ENCODE data around the gene MIPOL1.

The MIPOL1 gene

GRCh38 chr14:37512173-37512572 lies 314.4 kb downstream of the MIPOL1 start:
- Histone ChIP-seq H3K4me3 (ENCODE audit: low read depth, low read length) (no peak overlapping the region), H3K36me3 (replicated peaks) (no peaks in the 10 kb centered on the region), H3K27me3 (replicated peaks) (no peaks in the 10 kb centered on the region), H3K27ac (no peak overlapping the region)
- in situ Hi-C loops (cut with HindIII; ENCODE audit: low pct_ligation_motif_present, low sequenced_read_pairs), result no loop called here
- no peak for TF ChIP-seq CTCF (IDR thresholded peaks at IDR 0.05; ENCODE audit: low read depth, low read length, missing control alignments)
- no peak for DNase-seq

GRCh38 chr14:37515771-37516170 lies 318.0 kb downstream of the MIPOL1 start:
- TF ChIP-seq CTCF (IDR thresholded peaks at IDR 0.05; ENCODE audit: low read depth, low read length, missing control alignments), result no peak
- in situ Hi-C loops (cut with HindIII; ENCODE audit: low pct_ligation_motif_present, low sequenced_read_pairs), result no loop called here

GRCh38 chr14:37526994-37527393 lies 329.3 kb downstream of the MIPOL1 start:
- Histone ChIP-seq H3K27me3 (replicated peaks) (no peaks in the 10 kb centered on the region), H3K27ac (no peak overlapping the region), H3K4me3 (ENCODE audit: low read depth, low read length) (no peak overlapping the region), H3K36me3 (replicated peaks) (no peaks in the 10 kb centered on the region)
- no peak for TF ChIP-seq CTCF (IDR thresholded peaks at IDR 0.05; ENCODE audit: low read depth, low read length, missing control alignments)
- no peak for DNase-seq
- in situ Hi-C loops (cut with HindIII; ENCODE audit: low pct_ligation_motif_present, low sequenced_read_pairs), result no loop called here

More at GRCh38 chr14:37515771-37516170, 318.0 kb downstream of the MIPOL1 start:
- Histone ChIP-seq H3K4me3 (ENCODE audit: low read depth, low read length) (no peak overlapping the region), H3K27me3 (replicated peaks) (no peaks in the 10 kb centered on the region), H3K27ac (no peak overlapping the region), H3K36me3 (replicated peaks) (no peaks in the 10 kb centered on the region)
- no peak for DNase-seq

- in situ Hi-C loops (cut with HindIII; ENCODE audit: low pct_ligation_motif_present, low sequenced_read_pairs), result no loop called here
- no peaks in the 10 kb centered on the region for H3K36me3 ChIP-seq (replicated peaks)
Measured at GRCh38 chr14:37539992-37540391, 342.3 kb downstream of the MIPOL1 start.

GRCh38 chr14:37544407-37544806 lies 346.7 kb downstream of the MIPOL1 start:
- H3K27me3 ChIP-seq (replicated peaks), result no peaks in the 10 kb centered on the region
- DNase-seq, result no peak
- TF ChIP-seq CTCF (IDR thresholded peaks at IDR 0.05; ENCODE audit: low read depth, low read length, missing control alignments), result no peak
- H3K27ac ChIP-seq, result no peak overlapping the region
- in situ Hi-C loops (cut with HindIII; ENCODE audit: low pct_ligation_motif_present, low sequenced_read_pairs), result no loop called here
- no peak overlapping the region for H3K4me3 ChIP-seq (ENCODE audit: low read depth, low read length)
- H3K36me3 ChIP-seq (replicated peaks), result no peaks in the 10 kb centered on the region

More at GRCh38 chr14:37539992-37540391, 342.3 kb downstream of the MIPOL1 start:
- TF ChIP-seq CTCF (IDR thresholded peaks at IDR 0.05; ENCODE audit: low read depth, low read length, missing control alignments), result no peak
- Histone ChIP-seq H3K4me3 (ENCODE audit: low read depth, low read length) (no peak overlapping the region), H3K27ac (no peak overlapping the region), H3K27me3 (replicated peaks) (no peaks in the 10 kb centered on the region)
- DNase-seq, result no peak

- no peak for DNase-seq
Measured at GRCh38 chr14:37545174-37545573, 347.4 kb downstream of the MIPOL1 start.

More at GRCh38 chr14:37545174-37545573, 347.4 kb downstream of the MIPOL1 start:
- no peaks in the 10 kb centered on the region for H3K27me3 ChIP-seq (replicated peaks)
- no peaks in the 10 kb centered on the region for H3K36me3 ChIP-seq (replicated peaks)
- no peak for TF ChIP-seq CTCF (IDR thresholded peaks at IDR 0.05; ENCODE audit: low read depth, low read length, missing control alignments)
- in situ Hi-C loops (cut with HindIII; ENCODE audit: low pct_ligation_motif_present, low sequenced_read_pairs), result no loop called here
- no peak overlapping the region for H3K27ac ChIP-seq
- no peak overlapping the region for H3K4me3 ChIP-seq (ENCODE audit: low read depth, low read length)
